GM12878 (cell line): Measurements from ENCODE around the gene CDX1. TPM values are rescaled to one million over a fixed set of nuclear protein-coding genes. Genes with fewer than 3 reads are reported as not detected.

Experiments
- ATAC-seq: fragments of 200-7000 bp; cut with Tn5 transposase; 3 replicates; pipeline ENCODE4 v1.9.1; 2020; ENCODE audit warnings: mild to moderate bottlenecking, moderate library complexity
- BruUV-seq: library from RNA; stranded (reverse); fragments of 400-500 nt; replicated peaks from 2 replicates; lab custom pipeline; 2021; lab: Mats Ljungman, UMichigan
- CTCF ChIA-PET: fragments of 300-600 bp; sonication (Branson Sonifier 250); formaldehyde crosslinking; extraction: SDS; loops from one replicate; lab custom pipeline; 2021; ENCODE audit warnings: inconsistent platforms; lab: Yijun Ruan, JAX
- POLR2A ChIA-PET: fragments of 350-600 bp; formaldehyde crosslinking; extraction: SDS; loops from one replicate; lab custom pipeline; 2021; ENCODE audit warnings: inconsistent platforms; lab: Charles Lee
- RAD21 ChIA-PET: fragments of 300-600 bp; sonication (Branson Sonifier 250); formaldehyde crosslinking; loops from one replicate; lab custom pipeline; 2023; ENCODE audit warnings: antibody characterized with exemption; ENCODE audit not compliant: unreplicated experiment; lab: Charles Lee
- SMC1A ChIA-PET: fragments of 300-600 bp; sonication (Branson Sonifier 250); formaldehyde crosslinking; loops from one replicate; lab custom pipeline; 2023; ENCODE audit not compliant: unreplicated experiment, uncharacterized antibody; lab: Charles Lee
- DNase-seq: peaks from one replicate; pipeline ENCODE4 v3.0.0-alpha.2; 2011; ENCODE audit warnings: low read depth, low spot score
- FAIRE-seq: peaks from 3 replicates; lab custom pipeline; 2011; peaks lifted over from hg19 to GRCh38; lab: Jason Lieb, UNC
- H2AFZ ChIP-seq: 2 replicates; pipeline ENCODE4 v1.6.0; 2011; ENCODE audit warnings: low read depth, low read length, control low read depth; ENCODE audit not compliant: control insufficient read depth
- H3K27ac ChIP-seq: 2 replicates; pipeline ENCODE4 v1.5.1; 2011; ENCODE audit warnings: control low read depth; ENCODE audit not compliant: control insufficient read depth, insufficient read depth
- H3K27me3 ChIP-seq, 2 experiments: replicated peaks in 1 of 2; 2 replicates each; pipeline versions ENCODE4 v1.6.0 to v1.6.1; 2011; ENCODE audit warnings: low read length in 1 of 2; ENCODE audit not compliant: control insufficient read depth in 2 of 2, insufficient read depth in 2 of 2
- H3K36me3 ChIP-seq, 2 experiments: 2 replicates each; pipeline ENCODE4 v1.5.1; 2011; ENCODE audit warnings: low read length in 1 of 2; ENCODE audit not compliant: control insufficient read depth in 2 of 2, insufficient read depth in 2 of 2
- H3K4me1 ChIP-seq: 2 replicates; pipeline ENCODE4 v1.6.1; 2011; ENCODE audit warnings: mild to moderate bottlenecking, low read length, moderate library complexity, mixed read lengths; ENCODE audit not compliant: control insufficient read depth, insufficient read depth
- H3K4me2 ChIP-seq: 2 replicates; pipeline ENCODE4 v1.6.0; 2011; ENCODE audit warnings: control low read depth; ENCODE audit not compliant: control insufficient read depth, insufficient read depth
- H3K4me3 ChIP-seq: fragments of 200-600 bp; sonication (generic); 2 replicates; pipeline ENCODE4 v1.5.1; 2016
- H3K79me2 ChIP-seq: 2 replicates; pipeline ENCODE4 v1.6.0; 2011; ENCODE audit warnings: low read length; ENCODE audit not compliant: control insufficient read depth, insufficient read depth
- H3K9ac ChIP-seq: 2 replicates; pipeline ENCODE4 v1.8.0; 2011; ENCODE audit warnings: low read length, control low read depth, mixed read lengths; ENCODE audit not compliant: control insufficient read depth, insufficient read depth
- H3K9me3 ChIP-seq: replicated peaks from 3 replicates; pipeline ENCODE4 v1.5.1; 2011; ENCODE audit warnings: mild to moderate bottlenecking, low read length; ENCODE audit not compliant: control insufficient read depth, insufficient read depth
- H4K20me1 ChIP-seq: 2 replicates; pipeline ENCODE4 v1.6.0; 2011; ENCODE audit not compliant: control insufficient read depth, insufficient read depth
- CREB1 ChIP-seq: IDR thresholded peaks from 2 replicates; pipeline ENCODE4 v1.6.1; 2012; ENCODE audit warnings: low read depth, mild to moderate bottlenecking, inconsistent platforms
- NFXL1 ChIP-seq: fragments of 450-650 bp; IDR thresholded peaks from 2 replicates; pipeline ENCODE4 v1.6.1; 2017; ENCODE audit warnings: antibody characterized with exemption, mild to moderate bottlenecking, borderline replicate concordance
- PKNOX1 ChIP-seq: fragments of 450-650 bp; IDR thresholded peaks from 2 replicates; pipeline ENCODE4 v1.6.1; 2016; ENCODE audit warnings: mild to moderate bottlenecking
- SIX5 ChIP-seq: IDR thresholded peaks from 2 replicates; pipeline ENCODE4 v1.6.1; 2011; ENCODE audit warnings: mild to moderate bottlenecking, low read depth, low read length, moderate library complexity; ENCODE audit not compliant: severe bottlenecking
- SPI1 ChIP-seq: IDR thresholded peaks from 2 replicates; pipeline ENCODE4 v1.6.1; 2011; ENCODE audit warnings: low read depth, mild to moderate bottlenecking, low read length, moderate library complexity, borderline replicate concordance; ENCODE audit not compliant: insufficient read depth
- ZBTB40 ChIP-seq: fragments of 450-650 bp; IDR thresholded peaks from 2 replicates; pipeline ENCODE4 v1.6.1; 2016; ENCODE audit warnings: mild to moderate bottlenecking, moderate library complexity, borderline replicate concordance
- whole genome bisulfite sequencing: methylation state at CpG from one replicate; pipeline ENCODE4 v1.1.6; 2016; ENCODE audit warnings: low lambda C conversion rate; ENCODE audit not compliant: insufficient replicate concordance, insufficient coverage; ENCODE audit errors: missing lambda C conversion rate; 5-methylcytosine and 5-hydroxymethylcytosine counted together
- in situ Hi-C: fragments of 300-500 bp; cut with MboI; formaldehyde crosslinking; loops from 9 replicates; pipeline ENCODE4 v1.14.3; 2018; ENCODE audit warnings: mixed read lengths
- intact Hi-C: fragments of 100-400 bp; cut with micrococcal nuclease; formaldehyde crosslinking; loops from one replicate; pipeline ENCODE4 v1.14.2; 2022; ENCODE audit not compliant: unreplicated experiment
- polyA plus RNA-seq, 11 experiments: library from polyadenylated mRNA; depleted of rRNA in 4 of 11; unstranded in 6 of 11; stranded (reverse) in 5 of 11; fragments of >200 nt; fragmentation: Nextera tagmentation in 4 of 11; fragmentation: Illumina TruSeq in 1 of 11; extraction: Ambion mirVana in 4 of 11; extraction: Trizol in 1 of 11; gene quantifications; 1 replicate in 1 of 11; 2 replicates in 10 of 11; pipeline versions ENCODE4 v1.2.1 to v1.2.3, GENCODE V29; 2011 to 2016; ENCODE audit warnings: inconsistent platforms in 2 of 11, missing spikeins in 2 of 11, low read depth in 1 of 11
- total RNA-seq, 4 experiments: library from RNA; depleted of rRNA in 3 of 4; stranded (reverse); fragments of >200 nt in 3 of 4; fragmentation: Illumina TruSeq in 1 of 4; extraction: Trizol in 1 of 4; gene quantifications; 2 replicates each; pipeline versions ENCODE4 v1.2.1 to v1.2.3, GENCODE V29; 2013 to 2021

Gene CDX1
- total and polyA plus RNA-seq, 10 of the 15 experiments (the other 5 are each of a cell fraction or from before 2014, with no cell fraction given) = not detected

GRCh38 chr5:150137168-150137957 is 29.2 kb upstream of the CDX1 start:
- no peak overlapping the region for H3K9ac ChIP-seq
- no peak for TF ChIP-seq PKNOX1
- TF ChIP-seq SPI1 = no peak
- no peak for TF ChIP-seq ZBTB40
- no peak for TF ChIP-seq SIX5
- TF ChIP-seq CREB1 = no peak
- no peak for TF ChIP-seq NFXL1
- ChIA-PET RAD21 (interaction anchor here (0.6 to 1.2 kb wide), 2 partner anchors 22 to 81 kb away, joined by 3 to 4 read pairs; no protein-coding TSS in a partner anchor), SMC1A (no interaction called here), POLR2A (interaction anchor here (0.9 to 1.1 kb wide), 2 partner anchors 19 kb away, joined by 3 read pairs; partner anchors contain the start of gene PDGFRB), CTCF (interaction anchor here (0.7 kb wide), 1 partner anchor 21 kb away, joined by 3 read pairs; no protein-coding TSS in a partner anchor)
- no peak overlapping the region for H3K27ac ChIP-seq
- no peak overlapping the region for H2AFZ ChIP-seq
- no peak for ATAC-seq
- H4K20me1 ChIP-seq = no peaks in the 10 kb centered on the region
- no peaks in the 10 kb centered on the region for H3K9me3 ChIP-seq
- no TSS peak for BruUV-seq
- no peak overlapping the region for H3K4me2 ChIP-seq
- 19% methylated on average over 12 of the region's 12 CpGs for WGBS
- in situ Hi-C loops (no loop called here), intact Hi-C loops (no loop called here)
- H3K79me2 ChIP-seq = no peaks in the 10 kb centered on the region
- no peak for FAIRE-seq
- no peaks in the 10 kb centered on the region for H3K36me3 ChIP-seq
- no peak for DNase-seq
- no peaks in the 10 kb centered on the region for H3K4me1 ChIP-seq
- no peak overlapping the region for H3K4me3 ChIP-seq
- no peaks in the 10 kb centered on the region for H3K27me3 ChIP-seq
